ENCODE data around the gene APBB3.
"Not testable (repeated sequence)": the region's sequence is repeated elsewhere in the genome, so short reads cannot be mapped to it uniquely, and the experiment has no call there.

Gene APBB3

GRCh38 chr5:140588311-140589070, 24.1 kb upstream of the APBB3 start:
- DNase-seq (ENCODE audit: low read depth, low spot score), result no peak
- H3K9ac ChIP-seq (ENCODE audit: insufficient read length), result no peak overlapping the region
- no peaks in the 10 kb centered on the region for H3K36me3 ChIP-seq (ENCODE audit: insufficient read depth, low read length)
- no peaks in the 10 kb centered on the region for H3K9me3 ChIP-seq (ENCODE audit: low read depth, low read length)
- H3K4me3 ChIP-seq, result no peak overlapping the region
- TF ChIP-seq POLR2AphosphoS5 (IDR thresholded peaks at IDR 0.05; ENCODE audit: borderline replicate concordance, low read depth, low read length) (no peak), EZH2 (IDR thresholded peaks at IDR 0.05) (no peak), FOXP2 (optimal IDR thresholded peaks at IDR 0.05; ENCODE audit: control extremely low read depth, extremely low read length, insufficient read depth) (no peak)
- peak overlapping the region; percentile 12; the same call in 1 of the 2 replicates for H3K27ac ChIP-seq

DNA sequence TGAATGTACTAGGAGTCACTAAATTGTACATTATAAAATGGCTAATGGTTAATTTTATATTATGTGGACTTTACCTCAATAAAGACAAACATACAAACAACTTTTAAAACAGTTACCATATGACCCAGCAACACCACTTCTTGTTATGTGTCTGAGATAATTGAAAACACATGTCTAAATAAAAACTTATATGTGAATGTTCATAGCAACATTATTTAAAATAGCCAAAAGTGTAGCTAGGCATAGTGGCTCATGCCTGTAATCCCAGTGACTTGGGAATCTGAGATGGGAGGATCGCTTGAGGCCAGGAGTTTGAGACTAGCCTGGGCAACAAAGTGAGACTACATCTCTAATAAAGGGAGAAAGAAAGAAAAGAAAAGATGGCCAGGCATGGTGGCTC, 23.1 kb upstream of the APBB3 start:
- no peak for TF ChIP-seq POLR2AphosphoS5 (IDR thresholded peaks at IDR 0.05; ENCODE audit: borderline replicate concordance, low read depth, low read length)
- no peak for TF ChIP-seq EZH2 (IDR thresholded peaks at IDR 0.05)
- Histone ChIP-seq H3K27ac (no peak overlapping the region), H3K36me3 (ENCODE audit: insufficient read depth, low read length) (no peaks in the 10 kb centered on the region), H3K9me3 (ENCODE audit: low read depth, low read length) (no peaks in the 10 kb centered on the region), H3K4me3 (no peak overlapping the region), H3K9ac (ENCODE audit: insufficient read length) (no peak overlapping the region)
- DNase-seq (ENCODE audit: low read depth, low spot score), result no peak

DNA sequence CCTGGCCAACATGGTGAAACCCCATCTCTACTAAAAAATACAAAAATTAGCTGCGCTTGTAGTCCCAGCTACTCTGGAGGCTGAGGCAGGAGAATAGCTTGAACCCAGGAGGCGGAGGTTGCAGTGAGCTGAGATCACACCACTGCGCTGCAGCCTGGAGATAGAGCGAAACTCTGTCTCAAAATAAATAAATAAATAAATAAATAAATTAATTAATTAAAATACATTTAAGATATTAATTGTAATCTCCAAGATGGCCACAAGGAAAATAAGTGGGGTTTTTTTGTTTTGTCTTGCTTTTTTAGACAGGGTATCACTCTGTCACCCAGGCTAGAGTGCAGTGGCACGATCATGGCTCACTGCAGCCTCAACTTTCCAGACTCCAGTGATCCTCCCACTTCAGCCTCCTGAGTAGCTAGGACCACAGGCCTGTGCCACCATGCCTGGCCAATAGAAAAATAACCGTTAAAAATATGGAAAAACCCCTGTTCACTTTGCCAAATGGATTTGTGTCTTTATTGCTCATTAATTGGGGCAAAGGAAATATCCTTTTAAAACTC, 14.9 kb upstream of the APBB3 start:
- not testable (repeated sequence) for DNase-seq (ENCODE audit: low read depth, low spot score); H3K27ac ChIP-seq; H3K9ac ChIP-seq (ENCODE audit: insufficient read length)

DNA sequence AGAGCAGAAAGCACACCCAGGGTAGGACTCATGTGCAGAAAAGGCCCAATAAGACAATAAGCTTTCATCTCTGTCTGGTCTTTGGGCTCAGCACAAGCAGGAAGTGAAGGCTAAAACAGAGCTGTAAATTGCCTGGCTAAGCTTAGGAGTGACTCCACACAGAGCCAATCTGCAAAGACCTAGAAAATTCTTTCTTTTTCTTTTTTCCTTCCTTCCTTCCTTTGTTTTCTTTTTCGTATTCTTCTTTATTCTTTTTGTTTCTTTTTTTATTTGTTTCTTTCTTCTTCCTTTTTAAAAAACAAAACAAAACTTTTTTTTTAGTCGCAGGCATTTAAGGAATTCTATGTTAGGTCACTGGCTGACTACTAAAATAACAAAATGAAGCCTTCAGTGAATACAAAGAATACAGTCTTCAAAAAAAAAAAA, 12.4 kb upstream of the APBB3 start:
- Histone ChIP-seq H3K4me3 (no peak overlapping the region), H3K36me3 (ENCODE audit: insufficient read depth, low read length) (no peaks in the 10 kb centered on the region), H3K9me3 (ENCODE audit: low read depth, low read length) (no peaks in the 10 kb centered on the region), H3K9ac (ENCODE audit: insufficient read length) (no peak overlapping the region), H3K27ac (no peak overlapping the region)
- no peak for TF ChIP-seq EZH2 (IDR thresholded peaks at IDR 0.05)
- no peak for TF ChIP-seq FOXP2 (optimal IDR thresholded peaks at IDR 0.05; ENCODE audit: control extremely low read depth, extremely low read length, insufficient read depth)
- TF ChIP-seq POLR2AphosphoS5 (IDR thresholded peaks at IDR 0.05; ENCODE audit: borderline replicate concordance, low read depth, low read length), result no peak
- DNase-seq (ENCODE audit: low read depth, low spot score), result no peak

More for the DNA sequence above, 14.9 kb upstream of the APBB3 start:
- not testable (repeated sequence) for H3K36me3 ChIP-seq (ENCODE audit: insufficient read depth, low read length); H3K4me3 ChIP-seq; H3K9me3 ChIP-seq (ENCODE audit: low read depth, low read length)

- Histone ChIP-seq H3K27ac (no peak overlapping the region), H3K9ac (ENCODE audit: insufficient read length) (no peak overlapping the region), H3K9me3 (ENCODE audit: low read depth, low read length) (no peaks in the 10 kb centered on the region), H3K36me3 (ENCODE audit: insufficient read depth, low read length) (no peaks in the 10 kb centered on the region), H3K4me3 (no peak overlapping the region)
- DNase-seq (ENCODE audit: low read depth, low spot score), result no peak
- no peak for TF ChIP-seq FOXP2 (optimal IDR thresholded peaks at IDR 0.05; ENCODE audit: control extremely low read depth, extremely low read length, insufficient read depth)
- no peak for TF ChIP-seq POLR2AphosphoS5 (IDR thresholded peaks at IDR 0.05; ENCODE audit: borderline replicate concordance, low read depth, low read length)
- TF ChIP-seq EZH2 (IDR thresholded peaks at IDR 0.05), result no peak
Observed at GRCh38 chr5:140575309-140575708, 10.9 kb upstream of the APBB3 start.

- DNase-seq (ENCODE audit: low read depth, low spot score), result no peak
- Histone ChIP-seq H3K9ac (ENCODE audit: insufficient read length) (no peak overlapping the region), H3K9me3 (ENCODE audit: low read depth, low read length) (no peaks in the 10 kb centered on the region), H3K36me3 (ENCODE audit: insufficient read depth, low read length) (no peaks in the 10 kb centered on the region), H3K4me3 (no peak overlapping the region), H3K27ac (no peak overlapping the region)
- TF ChIP-seq EZH2 (IDR thresholded peaks at IDR 0.05), result no peak
Observed at GRCh38 chr5:140574165-140574564, 9.8 kb upstream of the APBB3 start.

- Histone ChIP-seq H3K27ac (no peak overlapping the region), H3K36me3 (ENCODE audit: insufficient read depth, low read length) (no peaks in the 10 kb centered on the region; the same call in 1 of the 2 replicates), H3K4me3 (no peak overlapping the region), H3K9ac (ENCODE audit: insufficient read length) (no peak overlapping the region), H3K9me3 (ENCODE audit: low read depth, low read length) (no peaks in the 10 kb centered on the region)
- no peak for DNase-seq (ENCODE audit: low read depth, low spot score)
- TF ChIP-seq POLR2AphosphoS5 (IDR thresholded peaks at IDR 0.05; ENCODE audit: borderline replicate concordance, low read depth, low read length), result no peak
Observed at GRCh38 chr5:140573683-140574082, 9.3 kb upstream of the APBB3 start.

GRCh38 chr5:140571105-140571504, 6.7 kb upstream of the APBB3 start:
- Histone ChIP-seq H3K36me3 (ENCODE audit: insufficient read depth, low read length) (peaks cover 20% of the 10 kb centered on the region; the same call in 1 of the 2 replicates), H3K9ac (ENCODE audit: insufficient read length) (no peak overlapping the region), H3K4me3 (no peak overlapping the region), H3K9me3 (ENCODE audit: low read depth, low read length) (no peaks in the 10 kb centered on the region), H3K27ac (no peak overlapping the region)
- no peak for DNase-seq (ENCODE audit: low read depth, low spot score)
- TF ChIP-seq POLR2AphosphoS5 (IDR thresholded peaks at IDR 0.05; ENCODE audit: borderline replicate concordance, low read depth, low read length) (no peak), FOXP2 (optimal IDR thresholded peaks at IDR 0.05; ENCODE audit: control extremely low read depth, extremely low read length, insufficient read depth) (no peak), EZH2 (IDR thresholded peaks at IDR 0.05) (no peak)

GRCh38 chr5:140570488-140570887, 6.1 kb upstream of the APBB3 start:
- Histone ChIP-seq H3K4me3 (no peak overlapping the region), H3K9me3 (ENCODE audit: low read depth, low read length) (no peaks in the 10 kb centered on the region), H3K36me3 (ENCODE audit: insufficient read depth, low read length) (peaks cover 20% of the 10 kb centered on the region; the same call in 1 of the 2 replicates), H3K9ac (ENCODE audit: insufficient read length) (no peak overlapping the region), H3K27ac (no peak overlapping the region)
- DNase-seq (ENCODE audit: low read depth, low spot score), result no peak
- TF ChIP-seq FOXP2 (optimal IDR thresholded peaks at IDR 0.05; ENCODE audit: control extremely low read depth, extremely low read length, insufficient read depth) (no peak), EZH2 (IDR thresholded peaks at IDR 0.05) (no peak), POLR2AphosphoS5 (IDR thresholded peaks at IDR 0.05; ENCODE audit: borderline replicate concordance, low read depth, low read length) (no peak)

Measured in SK-N-MC (cell line).